Trophoblast cell (in vitro differentiated cells and primary cell): Measurements from ENCODE around the gene ATP9B.

Experiments used
- DNase-seq, 2 donors: peaks; one replicate each; pipeline ENCODE4 v3.0.0-alpha.2; 2016
- H2AFZ ChIP-seq: 2 replicates; pipeline ENCODE4 v1.6.1; 2013; ENCODE audit warnings: low read length, moderate library complexity, mild to moderate bottlenecking; ENCODE audit not compliant: insufficient read depth, poor library complexity
- H2AK5ac ChIP-seq: 2 replicates; pipeline ENCODE4 v1.6.1; 2013; ENCODE audit warnings: mild to moderate bottlenecking, low read length
- H2BK120ac ChIP-seq: 2 replicates; pipeline ENCODE4 v1.6.1; 2013; ENCODE audit warnings: low read length, mild to moderate bottlenecking, moderate library complexity; ENCODE audit not compliant: insufficient read depth, poor library complexity
- H2BK12ac ChIP-seq: 2 replicates; pipeline ENCODE4 v1.6.1; 2013; ENCODE audit warnings: mild to moderate bottlenecking, low read length, moderate library complexity
- H2BK5ac ChIP-seq: 2 replicates; pipeline ENCODE4 v1.6.1; 2013; ENCODE audit warnings: low read length, low read depth, moderate library complexity, mild to moderate bottlenecking; ENCODE audit not compliant: poor library complexity
- H3K14ac ChIP-seq: 2 replicates; pipeline ENCODE4 v1.6.1; 2013; ENCODE audit warnings: mild to moderate bottlenecking, low read length
- H3K18ac ChIP-seq: 2 replicates; pipeline ENCODE4 v1.6.1; 2013; ENCODE audit warnings: mild to moderate bottlenecking, low read length
- H3K23ac ChIP-seq: 2 replicates; pipeline ENCODE4 v1.6.1; 2013; ENCODE audit warnings: low read length
- H3K27ac ChIP-seq: 2 replicates; pipeline ENCODE4 v1.5.1; 2013; ENCODE audit warnings: low read depth, mild to moderate bottlenecking, inconsistent platforms, low read length, moderate library complexity
- H3K27me3 ChIP-seq: 2 replicates; pipeline ENCODE4 v1.6.1; 2013; ENCODE audit warnings: inconsistent platforms, mild to moderate bottlenecking, low read length, moderate library complexity; ENCODE audit not compliant: insufficient read depth
- H3K36me3 ChIP-seq, 2 experiments: 1 replicate in 1 of 2; 2 replicates in 1 of 2; pipeline ENCODE4 v1.6.1; 2013; ENCODE audit warnings: low read length in 2 of 2, mild to moderate bottlenecking in 2 of 2, moderate library complexity in 1 of 2; ENCODE audit not compliant: insufficient read depth in 2 of 2, control insufficient read depth in 1 of 2
- H3K4ac ChIP-seq: 2 replicates; pipeline ENCODE4 v1.6.1; 2013; ENCODE audit warnings: low read depth, mild to moderate bottlenecking, low read length, moderate library complexity
- H3K4me1 ChIP-seq, 2 experiments: 1 replicate in 1 of 2; 2 replicates in 1 of 2; pipeline ENCODE4 v1.6.1; 2013; ENCODE audit warnings: low read length in 2 of 2, mild to moderate bottlenecking in 2 of 2, moderate library complexity in 1 of 2; ENCODE audit not compliant: insufficient read depth in 2 of 2, control insufficient read depth in 1 of 2
- H3K4me2 ChIP-seq: 2 replicates; pipeline ENCODE4 v1.6.1; 2013; ENCODE audit warnings: inconsistent platforms, mild to moderate bottlenecking, low read length, moderate library complexity
- H3K4me3 ChIP-seq: 2 replicates; pipeline ENCODE4 v1.5.1; 2013; ENCODE audit warnings: mild to moderate bottlenecking, low read depth, low read length, inconsistent platforms
- H3K79me1 ChIP-seq: one replicate; pipeline ENCODE4 v1.6.1; 2013; ENCODE audit warnings: low read length
- H3K79me2 ChIP-seq: 2 replicates; pipeline ENCODE4 v1.6.1; 2013; ENCODE audit warnings: low read length, mild to moderate bottlenecking; ENCODE audit not compliant: control insufficient read depth, insufficient read depth, poor library complexity
- H3K9ac ChIP-seq: 2 replicates; pipeline ENCODE4 v1.6.1; 2013; ENCODE audit warnings: mild to moderate bottlenecking, low read length
- H3K9me3 ChIP-seq: 2 replicates; pipeline ENCODE4 v1.6.1; 2013; ENCODE audit warnings: low read depth, mild to moderate bottlenecking, control low read depth, inconsistent platforms, low read length; ENCODE audit not compliant: insufficient read depth
- H4K12ac ChIP-seq: 2 replicates; pipeline ENCODE4 v1.6.1; 2013; ENCODE audit warnings: low read depth, mild to moderate bottlenecking, low read length, moderate library complexity
- H4K8ac ChIP-seq: 2 replicates; pipeline ENCODE4 v1.6.1; 2013; ENCODE audit warnings: low read depth, mild to moderate bottlenecking, low read length, moderate library complexity
- H4K91ac ChIP-seq: one replicate; pipeline ENCODE4 v1.6.1; 2013; ENCODE audit warnings: low read depth, mild to moderate bottlenecking, low read length, moderate library complexity
- WGBS: extraction: QIAGEN DNeasy Blood & Tissue Kit; methylation state at CpG from one replicate; pipeline ENCODE4 v1.1.7; 2013; ENCODE audit warnings: missing lambda C conversion rate; ENCODE audit not compliant: insufficient read length, insufficient coverage; ENCODE audit errors: extremely low coverage; 5-methylcytosine and 5-hydroxymethylcytosine counted together

The ATP9B gene

DNA sequence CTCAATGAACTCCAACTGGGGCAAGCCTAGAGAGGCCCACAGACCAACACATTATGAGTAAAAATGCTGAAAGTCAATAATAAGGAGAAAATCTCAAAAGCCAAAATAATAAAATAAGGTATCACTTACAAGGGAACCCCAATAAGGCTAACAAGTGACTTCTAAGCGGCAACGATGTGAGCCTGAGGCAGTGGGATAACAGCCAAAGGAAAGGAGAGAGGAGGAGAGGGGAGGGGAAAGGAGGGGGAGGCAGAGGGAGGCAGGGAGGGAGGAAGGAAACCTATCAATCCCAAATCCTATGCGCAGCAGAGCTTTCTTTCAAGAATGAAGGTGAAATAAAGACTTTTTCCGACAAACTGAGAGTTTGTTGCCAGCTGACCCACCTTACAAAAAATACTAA, 320.5 kb downstream of the ATP9B start:
- no CpG with 5 or more reads among the region's 4 CpGs for WGBS
- H3K4ac ChIP-seq: no peak overlapping the region
- no peaks in the 10 kb centered on the region for H3K36me3 ChIP-seq
- H3K4me3 ChIP-seq: no peak overlapping the region
- no peak overlapping the region for H2BK120ac ChIP-seq
- H3K14ac ChIP-seq: no peak overlapping the region
- H3K79me2 ChIP-seq: no peaks in the 10 kb centered on the region
- H2AFZ ChIP-seq: no peak overlapping the region
- H3K9ac ChIP-seq: no peak overlapping the region
- no peak overlapping the region for H4K91ac ChIP-seq
- H2AK5ac ChIP-seq: no peak overlapping the region
- H2BK5ac ChIP-seq: no peak overlapping the region
- peaks cover 0 to 3% of the 10 kb centered on the region in 2 experiments for H3K4me1 ChIP-seq
- H3K9me3 ChIP-seq: no peaks in the 10 kb centered on the region
- H3K23ac ChIP-seq: no peak overlapping the region
- no peak overlapping the region for H4K8ac ChIP-seq
- H3K4me2 ChIP-seq: no peak overlapping the region
- peaks cover 24% of the 10 kb centered on the region for H3K27me3 ChIP-seq
- DNase-seq: no peak
- no peaks in the 10 kb centered on the region for H3K79me1 ChIP-seq
- no peak overlapping the region for H3K27ac ChIP-seq
- no peak overlapping the region for H3K18ac ChIP-seq
- no peak overlapping the region for H2BK12ac ChIP-seq
- H4K12ac ChIP-seq: no peak overlapping the region

DNA sequence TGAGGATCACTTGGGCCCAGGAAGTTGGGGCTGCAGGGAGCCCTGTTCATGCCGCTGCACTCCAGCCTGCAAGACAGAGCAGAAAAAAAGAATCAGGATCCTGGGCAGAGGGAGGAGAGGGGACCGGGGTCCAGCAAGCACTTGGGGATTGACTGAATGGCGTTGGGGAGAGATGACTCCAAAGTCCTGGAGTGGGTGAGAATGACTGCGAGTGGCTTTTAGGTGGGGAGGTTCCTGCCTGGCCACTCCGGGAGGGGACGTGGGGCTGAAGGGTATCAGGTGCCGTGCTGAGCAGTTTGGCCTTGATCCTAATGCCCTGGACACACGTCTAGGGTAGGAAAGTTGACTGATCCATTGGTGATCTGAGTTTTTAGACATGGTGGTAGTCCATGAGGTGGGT, 323.0 kb downstream of the ATP9B start:
- Histone ChIP-seq H3K18ac (no peak overlapping the region), H3K4ac (no peak overlapping the region), H3K79me1 (no peaks in the 10 kb centered on the region), H3K4me2 (no peak overlapping the region), H3K23ac (no peak overlapping the region), H3K14ac (no peak overlapping the region), H3K9me3 (no peaks in the 10 kb centered on the region), H3K79me2 (no peaks in the 10 kb centered on the region), H3K27ac (no peak overlapping the region), H3K9ac (no peak overlapping the region), H3K27me3 (peaks cover 44% of the 10 kb centered on the region), H2BK120ac (no peak overlapping the region), H2BK12ac (no peak overlapping the region), H2AK5ac (no peak overlapping the region), H3K4me3 (no peak overlapping the region), H3K4me1 (peaks cover 0 to 3% of the 10 kb centered on the region in 2 experiments), H4K91ac (no peak overlapping the region), H3K36me3 (no peaks in the 10 kb centered on the region), H4K8ac (no peak overlapping the region), H2BK5ac (no peak overlapping the region), H2AFZ (no peak overlapping the region), H4K12ac (no peak overlapping the region)
- DNase-seq: no peak
- WGBS: no CpG with 5 or more reads among the region's 8 CpGs

DNA sequence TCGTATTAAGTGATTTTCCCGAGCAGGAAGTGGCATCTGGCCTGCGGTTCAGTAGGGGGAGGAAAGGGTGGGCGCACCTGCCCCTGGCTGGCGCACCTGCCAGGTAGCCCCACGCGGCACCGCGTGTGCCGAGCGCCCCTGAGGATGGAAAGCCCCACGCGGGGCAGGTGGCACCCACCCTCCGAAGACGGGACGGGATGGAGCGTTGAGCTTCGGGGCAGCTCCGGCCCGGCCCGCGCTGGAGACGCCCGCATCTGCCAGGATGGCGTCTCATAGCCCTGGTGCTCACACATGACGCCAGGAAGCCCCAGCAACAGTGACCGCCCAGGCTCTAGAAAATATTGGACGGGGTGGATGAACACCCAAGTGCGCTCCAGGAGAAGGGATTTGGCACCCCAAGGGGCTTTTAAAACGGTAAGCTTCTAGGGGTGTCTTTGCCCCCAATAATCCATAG, 324.0 kb downstream of the ATP9B start:
- WGBS: no CpG with 5 or more reads among the region's 30 CpGs
- peaks cover 53% of the 10 kb centered on the region for H3K27me3 ChIP-seq
- H2BK12ac ChIP-seq: no peak overlapping the region
- no peak overlapping the region for H2AFZ ChIP-seq
- H3K9me3 ChIP-seq: no peaks in the 10 kb centered on the region
- H3K79me1 ChIP-seq: no peaks in the 10 kb centered on the region
- H4K91ac ChIP-seq: no peak overlapping the region
- no peak overlapping the region for H3K4ac ChIP-seq
- DNase-seq: peak in 1 of 2 donors; percentile 64
- H3K14ac ChIP-seq: no peak overlapping the region
- H3K27ac ChIP-seq: no peak overlapping the region
- H3K4me3 ChIP-seq: no peak overlapping the region
- peaks cover 0 to 3% of the 10 kb centered on the region in 2 experiments for H3K4me1 ChIP-seq
- no peak overlapping the region for H2BK120ac ChIP-seq
- H2BK5ac ChIP-seq: no peak overlapping the region
- no peak overlapping the region for H4K8ac ChIP-seq
- H3K9ac ChIP-seq: no peak overlapping the region
- H3K36me3 ChIP-seq: no peaks in the 10 kb centered on the region
- no peak overlapping the region for H3K18ac ChIP-seq
- no peak overlapping the region for H4K12ac ChIP-seq
- no peak overlapping the region for H3K4me2 ChIP-seq
- no peak overlapping the region for H2AK5ac ChIP-seq
- H3K79me2 ChIP-seq: no peaks in the 10 kb centered on the region
- H3K23ac ChIP-seq: no peak overlapping the region

DNA sequence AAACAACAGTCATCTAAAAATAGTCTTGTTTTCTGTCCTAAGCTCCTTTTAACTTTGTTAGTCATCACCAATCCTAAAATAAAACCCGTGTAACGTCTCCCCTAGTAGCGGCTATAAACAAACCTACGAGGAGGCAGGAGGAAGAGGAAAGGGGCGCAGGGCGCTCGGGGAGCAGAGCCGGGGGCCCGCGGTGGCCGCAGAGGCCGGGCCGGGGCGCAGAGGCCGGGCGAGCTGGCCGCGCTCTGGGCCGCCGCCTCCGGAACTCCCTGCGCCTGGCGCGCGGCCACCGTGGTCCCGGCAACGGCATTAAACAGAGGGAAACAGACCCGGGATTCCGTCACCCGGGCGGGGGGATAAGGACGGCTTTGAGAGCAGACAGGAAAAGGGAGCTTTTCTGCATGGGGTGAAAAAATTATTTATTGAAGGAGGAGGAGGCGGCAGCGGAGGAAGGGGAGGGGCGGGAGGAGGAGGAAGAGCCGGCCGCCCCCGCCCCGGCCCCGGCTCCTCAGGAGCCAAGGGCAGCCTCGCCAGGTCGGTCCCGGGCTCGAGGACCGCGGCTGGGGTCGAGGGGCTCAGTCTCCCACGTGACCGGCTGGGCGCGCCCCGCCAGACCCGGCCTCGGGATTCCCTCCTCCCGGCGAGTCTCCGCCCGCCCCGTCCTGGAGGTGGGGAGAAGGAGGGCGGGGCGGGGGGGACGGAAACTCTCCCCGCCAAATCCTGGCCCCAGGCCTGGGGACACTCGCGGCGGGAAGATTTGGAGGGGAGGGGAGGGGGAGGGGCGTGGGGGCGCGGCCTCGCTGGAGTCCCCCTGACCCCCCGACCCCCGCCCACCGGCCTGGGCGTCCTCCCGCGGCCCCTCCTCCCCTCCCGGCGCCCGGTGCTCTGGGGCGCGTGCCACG, 324.7 kb downstream of the ATP9B start:
- no CpG with 5 or more reads among the region's 83 CpGs for WGBS

More for the DNA sequence above, 324.7 kb downstream of the ATP9B start:
- Histone ChIP-seq H3K18ac (no peak overlapping the region), H4K12ac (no peak overlapping the region), H4K91ac (no peak overlapping the region), H3K4me2 (peak overlapping the region; percentile 69), H4K8ac (no peak overlapping the region), H2AK5ac (no peak overlapping the region), H3K79me2 (no peaks in the 10 kb centered on the region), H3K36me3 (no peaks in the 10 kb centered on the region), H3K9me3 (no peaks in the 10 kb centered on the region), H3K23ac (no peak overlapping the region), H3K9ac (no peak overlapping the region), H3K27me3 (peaks cover 59% of the 10 kb centered on the region), H3K79me1 (no peaks in the 10 kb centered on the region), H3K4me1 (peaks cover 0 to 3% of the 10 kb centered on the region in 2 experiments), H2BK12ac (no peak overlapping the region), H2BK5ac (no peak overlapping the region), H2AFZ (peak overlapping the region; percentile 54), H2BK120ac (no peak overlapping the region), H3K27ac (no peak overlapping the region), H3K4me3 (no peak overlapping the region), H3K4ac (no peak overlapping the region), H3K14ac (no peak overlapping the region)
- peak; percentile 12 to 76 for DNase-seq
